Small intestine (tissue), 7 donors: ENCODE results near the gene VPS26B. TPM values are rescaled to one million over a fixed set of nuclear protein-coding genes. Genes with fewer than 3 reads are reported as not detected.

Experiments used
- DNase-seq, 2 donors: peaks; one replicate each; pipeline versions ENCODE4 v3.0.0 to v3.0.0-alpha.2; 2013
- FAIRE-seq: peaks from 2 replicates; lab custom pipeline; 2012; peaks lifted over from hg19 to GRCh38; lab: Jason Lieb, UNC
- H3K27ac ChIP-seq, 3 donors: one replicate each; pipeline ENCODE4 v1.5.1; 2013; ENCODE audit warnings: low read length in 2 of 3, mild to moderate bottlenecking in 2 of 3, control low read depth in 1 of 3, inconsistent platforms in 1 of 3, low read depth in 1 of 3, moderate library complexity in 1 of 3
- H3K27me3 ChIP-seq, 3 donors: one replicate each; pipeline ENCODE4 v1.6.1; 2013; ENCODE audit warnings: low read length in 3 of 3, inconsistent platforms in 1 of 3; ENCODE audit not compliant: control insufficient read depth in 3 of 3, insufficient read depth in 3 of 3
- H3K36me3 ChIP-seq, 3 donors: one replicate each; pipeline ENCODE4 v1.6.1; 2013; ENCODE audit warnings: low read length in 3 of 3, inconsistent platforms in 1 of 3, low read depth in 1 of 3, mild to moderate bottlenecking in 1 of 3, moderate library complexity in 1 of 3; ENCODE audit not compliant: control insufficient read depth in 3 of 3, insufficient read depth in 2 of 3
- H3K4me1 ChIP-seq, 3 donors: one replicate each; pipeline ENCODE4 v1.6.1; 2013; ENCODE audit warnings: low read length in 2 of 3, inconsistent platforms in 1 of 3, low read depth in 1 of 3, mild to moderate bottlenecking in 1 of 3, moderate library complexity in 1 of 3; ENCODE audit not compliant: control insufficient read depth in 3 of 3, insufficient read depth in 2 of 3
- H3K4me3 ChIP-seq, 3 donors: one replicate each; pipeline ENCODE4 v1.5.1; 2013; ENCODE audit warnings: low read length in 3 of 3, control low read depth in 1 of 3, inconsistent platforms in 1 of 3, low read depth in 1 of 3, mild to moderate bottlenecking in 1 of 3, moderate library complexity in 1 of 3
- H3K9me3 ChIP-seq, 2 donors: one replicate each; pipeline ENCODE4 v1.6.1; 2013; ENCODE audit warnings: low read depth in 1 of 2, low read length in 1 of 2; ENCODE audit not compliant: control insufficient read depth in 2 of 2, insufficient read depth in 1 of 2
- WGBS, 3 donors: extraction: QIAGEN DNeasy Blood & Tissue Kit; methylation state at CpG; one replicate each; pipeline ENCODE4 v1.1.7; 2013; 5-methylcytosine and 5-hydroxymethylcytosine counted together
- polyA plus RNA-seq, 4 donors: library from polyadenylated mRNA; stranded (reverse) in 3 of 4; unstranded in 1 of 4; fragments of 200-250 nt in 3 of 4; fragments of 120-200 nt in 1 of 4; gene quantifications; one replicate each; pipeline versions ENCODE4 v1.2.1 to v1.2.3, GENCODE V29; 2013
- donor health status: healthy with polysubstance abuse.
- donor health status: control.
- donor health status: control.
- donor health status: Bipolar disorder and iron deficiency.
- donor health status: healthy.

VPS26B gene
- polyA plus RNA-seq, 4 donors: 26.3 to 45.2 (median 35.9) TPM

- Histone ChIP-seq H3K27ac (no peak overlapping the region), H3K27me3 (no peaks in the 10 kb centered on the region), H3K36me3 (peaks cover 7 to 13% (median 9%) of the 10 kb centered on the region in 3 donors), H3K9me3 (no peaks in the 10 kb centered on the region), H3K4me3 (no peak overlapping the region), H3K4me1 (no peaks in the 10 kb centered on the region)
- no peak for FAIRE-seq
- WGBS, 3 donors: 94 to 99% (median 98%) methylated on average over 6 of the region's 6 CpGs
- DNase-seq: no peak
Measured at GRCh38 chr11:134200688-134201087, 23.8 kb upstream of the VPS26B start.

GRCh38 chr11:134202661-134203060, 21.8 kb upstream of the VPS26B start:
- WGBS, 3 donors: 92 to 98% (median 97%) methylated on average over 4 of the region's 4 CpGs
- peaks cover 11 to 20% (median 12%) of the 10 kb centered on the region in 3 donors for H3K36me3 ChIP-seq
- H3K9me3 ChIP-seq: no peaks in the 10 kb centered on the region
- no peak for FAIRE-seq
- no peak overlapping the region for H3K4me3 ChIP-seq
- H3K4me1 ChIP-seq: no peaks in the 10 kb centered on the region
- H3K27ac ChIP-seq: no peak overlapping the region
- no peak for DNase-seq
- no peaks in the 10 kb centered on the region for H3K27me3 ChIP-seq

- Histone ChIP-seq H3K36me3 (peaks cover 12 to 29% (median 13%) of the 10 kb centered on the region in 3 donors), H3K27me3 (no peaks in the 10 kb centered on the region), H3K9me3 (no peaks in the 10 kb centered on the region), H3K4me3 (no peak overlapping the region), H3K27ac (no peak overlapping the region), H3K4me1 (no peaks in the 10 kb centered on the region)
- DNase-seq (no peak), FAIRE-seq (no peak)
- WGBS, 3 donors: 96% methylated on average over 9 of the region's 9 CpGs
Measured at GRCh38 chr11:134205729-134206128, 18.7 kb upstream of the VPS26B start.

- H3K4me3 ChIP-seq: no peak overlapping the region
- DNase-seq (no peak), FAIRE-seq (no peak)
- no peaks in the 10 kb centered on the region for H3K4me1 ChIP-seq
- no peaks in the 10 kb centered on the region for H3K27me3 ChIP-seq
- H3K9me3 ChIP-seq: no peaks in the 10 kb centered on the region
- no peak overlapping the region for H3K27ac ChIP-seq
- WGBS, 3 donors: 95 to 97% (median 95%) methylated on average over 5 of the region's 5 CpGs
- peaks cover 12 to 29% (median 13%) of the 10 kb centered on the region in 3 donors for H3K36me3 ChIP-seq
Measured at GRCh38 chr11:134206185-134206584, 18.3 kb upstream of the VPS26B start.

- FAIRE-seq: no peak
- WGBS, 3 donors: 73 to 81% (median 78%) methylated on average over 16 of the region's 16 CpGs
Measured at GRCh38 chr11:134207538-134208239, 16.8 kb upstream of the VPS26B start.

GRCh38 chr11:134215836-134216235, 8.6 kb upstream of the VPS26B start:
- FAIRE-seq: no peak

More at GRCh38 chr11:134207538-134208239, 16.8 kb upstream of the VPS26B start:
- peaks cover 9 to 26% (median 10%) of the 10 kb centered on the region in 3 donors for H3K36me3 ChIP-seq
- H3K4me1 ChIP-seq: no peaks in the 10 kb centered on the region
- H3K27ac ChIP-seq: no peak overlapping the region
- peak; percentile 23 to 27 for DNase-seq
- H3K27me3 ChIP-seq: no peaks in the 10 kb centered on the region
- H3K4me3 ChIP-seq: no peak overlapping the region
- no peaks in the 10 kb centered on the region for H3K9me3 ChIP-seq

GRCh38 chr11:134216816-134217215, 7.7 kb upstream of the VPS26B start:
- Histone ChIP-seq H3K9me3 (no peaks in the 10 kb centered on the region), H3K4me3 (no peak overlapping the region), H3K36me3 (peaks cover 0 to 21% (median 3%) of the 10 kb centered on the region in 3 donors), H3K27ac (no peak overlapping the region), H3K4me1 (no peaks in the 10 kb centered on the region), H3K27me3 (no peaks in the 10 kb centered on the region)
- DNase-seq (no peak), FAIRE-seq (no peak)
- 96 to 99% (median 96%) methylated on average over 3 of the region's 3 CpGs for WGBS, 3 donors

More at GRCh38 chr11:134215836-134216235, 8.6 kb upstream of the VPS26B start:
- Histone ChIP-seq H3K27me3 (no peaks in the 10 kb centered on the region), H3K27ac (no peak overlapping the region), H3K9me3 (no peaks in the 10 kb centered on the region), H3K36me3 (peaks cover 0 to 21% (median 3%) of the 10 kb centered on the region in 3 donors), H3K4me3 (no peak overlapping the region), H3K4me1 (no peaks in the 10 kb centered on the region)
- 92 to 93% (median 92%) methylated on average over 7 of the region's 7 CpGs for WGBS, 3 donors
- DNase-seq: no peak

- Histone ChIP-seq H3K36me3 (peaks cover 0 to 11% (median 1%) of the 10 kb centered on the region in 3 donors), H3K9me3 (no peaks in the 10 kb centered on the region), H3K4me1 (peaks cover 6 to 16% (median 12%) of the 10 kb centered on the region in 3 donors), H3K4me3 (peak overlapping the region; percentile 61 to 79 (median 76)), H3K27me3 (no peaks in the 10 kb centered on the region), H3K27ac (no peak overlapping the region)
- WGBS, 3 donors: 4 to 9% (median 5%) methylated on average over 5 of the region's 5 CpGs
- DNase-seq (peak; percentile 4 to 16), FAIRE-seq (no peak)
Measured at GRCh38 chr11:134223121-134223520, 1.4 kb upstream of the VPS26B start.
